HepG2 (cell line): Measurements from ENCODE around the gene ASB9.

Experiments used
- GLI4 ChIP-seq: sonication (generic); formaldehyde crosslinking; IDR thresholded peaks from 2 replicates; pipeline ENCODE4 v1.5.1; 2020; ENCODE audit warnings: missing genetic modification reagents, mild to moderate bottlenecking, moderate library complexity, borderline replicate concordance
- TF ChIP-seq, protein P1 (sequence below): sonication (generic); formaldehyde crosslinking; IDR thresholded peaks from 2 replicates; pipeline ENCODE4 v1.5.0; 2020; ENCODE audit warnings: mild to moderate bottlenecking, missing genetic modification reagents, moderate library complexity
- TF ChIP-seq, protein P2 (sequence below): sonication (generic); formaldehyde crosslinking; IDR thresholded peaks from 2 replicates; pipeline ENCODE4 v1.4.0; 2020; ENCODE audit warnings: missing genetic modification reagents, borderline replicate concordance

GRCh38 chrX:15240414-15240813 lies 29.5 kb downstream of the ASB9 start:
- TF ChIP-seq GLI4 (CRISPR knock-in tag), result no peak
- TF ChIP-seq, protein P1, sequence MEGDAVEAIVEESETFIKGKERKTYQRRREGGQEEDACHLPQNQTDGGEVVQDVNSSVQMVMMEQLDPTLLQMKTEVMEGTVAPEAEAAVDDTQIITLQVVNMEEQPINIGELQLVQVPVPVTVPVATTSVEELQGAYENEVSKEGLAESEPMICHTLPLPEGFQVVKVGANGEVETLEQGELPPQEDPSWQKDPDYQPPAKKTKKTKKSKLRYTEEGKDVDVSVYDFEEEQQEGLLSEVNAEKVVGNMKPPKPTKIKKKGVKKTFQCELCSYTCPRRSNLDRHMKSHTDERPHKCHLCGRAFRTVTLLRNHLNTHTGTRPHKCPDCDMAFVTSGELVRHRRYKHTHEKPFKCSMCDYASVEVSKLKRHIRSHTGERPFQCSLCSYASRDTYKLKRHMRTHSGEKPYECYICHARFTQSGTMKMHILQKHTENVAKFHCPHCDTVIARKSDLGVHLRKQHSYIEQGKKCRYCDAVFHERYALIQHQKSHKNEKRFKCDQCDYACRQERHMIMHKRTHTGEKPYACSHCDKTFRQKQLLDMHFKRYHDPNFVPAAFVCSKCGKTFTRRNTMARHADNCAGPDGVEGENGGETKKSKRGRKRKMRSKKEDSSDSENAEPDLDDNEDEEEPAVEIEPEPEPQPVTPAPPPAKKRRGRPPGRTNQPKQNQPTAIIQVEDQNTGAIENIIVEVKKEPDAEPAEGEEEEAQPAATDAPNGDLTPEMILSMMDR (CRISPR knock-in tag), result no peak
- TF ChIP-seq, protein P2, sequence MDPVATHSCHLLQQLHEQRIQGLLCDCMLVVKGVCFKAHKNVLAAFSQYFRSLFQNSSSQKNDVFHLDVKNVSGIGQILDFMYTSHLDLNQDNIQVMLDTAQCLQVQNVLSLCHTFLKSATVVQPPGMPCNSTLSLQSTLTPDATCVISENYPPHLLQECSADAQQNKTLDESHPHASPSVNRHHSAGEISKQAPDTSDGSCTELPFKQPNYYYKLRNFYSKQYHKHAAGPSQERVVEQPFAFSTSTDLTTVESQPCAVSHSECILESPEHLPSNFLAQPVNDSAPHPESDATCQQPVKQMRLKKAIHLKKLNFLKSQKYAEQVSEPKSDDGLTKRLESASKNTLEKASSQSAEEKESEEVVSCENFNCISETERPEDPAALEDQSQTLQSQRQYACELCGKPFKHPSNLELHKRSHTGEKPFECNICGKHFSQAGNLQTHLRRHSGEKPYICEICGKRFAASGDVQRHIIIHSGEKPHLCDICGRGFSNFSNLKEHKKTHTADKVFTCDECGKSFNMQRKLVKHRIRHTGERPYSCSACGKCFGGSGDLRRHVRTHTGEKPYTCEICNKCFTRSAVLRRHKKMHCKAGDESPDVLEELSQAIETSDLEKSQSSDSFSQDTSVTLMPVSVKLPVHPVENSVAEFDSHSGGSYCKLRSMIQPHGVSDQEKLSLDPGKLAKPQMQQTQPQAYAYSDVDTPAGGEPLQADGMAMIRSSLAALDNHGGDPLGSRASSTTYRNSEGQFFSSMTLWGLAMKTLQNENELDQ (CRISPR knock-in tag), result no peak
